IMR-90 (cell line): ENCODE measurements around the gene SQSTM1. TPM values are rescaled to one million over a fixed set of nuclear protein-coding genes. Genes with fewer than 3 reads are reported as not detected.

ENCODE experiments used
- ATAC-seq: fragments of 200-7000 bp; cut with Tn5 transposase; 2 replicates; pipeline ENCODE4 v1.9.1; 2020; ENCODE audit warnings: low read depth, mild to moderate bottlenecking, moderate library complexity
- BruUV-seq: library from RNA; stranded (reverse); fragments of 400-500 nt; replicated peaks from 2 replicates; lab custom pipeline; 2021; lab: Mats Ljungman, UMichigan
- CTCF ChIA-PET: fragments of 300-600 bp; formaldehyde crosslinking; extraction: SDS; loops from one replicate; lab custom pipeline; 2021; ENCODE audit warnings: antibody characterized with exemption; lab: Yijun Ruan, JAX
- POLR2A ChIA-PET: fragments of 300-600 bp; sonication (Branson Sonifier 250); formaldehyde crosslinking; loops from one replicate; lab custom pipeline; 2022; ENCODE audit warnings: antibody characterized with exemption; ENCODE audit not compliant: unreplicated experiment; lab: Charles Lee
- DNase-seq: peaks from one replicate; pipeline ENCODE4 v3.0.0; 2013
- H2AFZ ChIP-seq: replicated peaks from 2 replicates; pipeline ENCODE3; 2013; ENCODE audit warnings: low read length, mild to moderate bottlenecking; ENCODE audit not compliant: poor library complexity
- H2AK5ac ChIP-seq: 2 replicates; pipeline ENCODE4 v1.6.1; 2013; ENCODE audit warnings: low read depth, low read length, inconsistent platforms
- H2AK9ac ChIP-seq: replicated peaks from 2 replicates; pipeline ENCODE3; 2013; ENCODE audit warnings: mild to moderate bottlenecking, low read depth, low read length, moderate library complexity; ENCODE audit not compliant: poor library complexity
- H2BK120ac ChIP-seq: 2 replicates; pipeline ENCODE4 v1.6.1; 2013; ENCODE audit warnings: low read depth, low read length, inconsistent platforms
- H2BK15ac ChIP-seq: 3 replicates; pipeline ENCODE4 v1.6.1; 2013; ENCODE audit warnings: low read depth, low read length, inconsistent platforms
- H2BK20ac ChIP-seq: 2 replicates; pipeline ENCODE4 v1.6.1; 2013; ENCODE audit warnings: low read depth, mild to moderate bottlenecking, inconsistent platforms, low read length, moderate library complexity
- H2BK5ac ChIP-seq: 2 replicates; pipeline ENCODE4 v1.6.1; 2013; ENCODE audit warnings: mild to moderate bottlenecking, low read depth, low read length, inconsistent platforms; ENCODE audit not compliant: poor library complexity, severe bottlenecking
- H3K14ac ChIP-seq: replicated peaks from 2 replicates; pipeline ENCODE4 v1.6.1; 2013; ENCODE audit warnings: low read depth, low read length, inconsistent platforms
- H3K18ac ChIP-seq: 2 replicates; pipeline ENCODE4 v1.6.1; 2013; ENCODE audit warnings: low read depth, low read length, control low read depth
- H3K23ac ChIP-seq: 2 replicates; pipeline ENCODE4 v1.6.1; 2013; ENCODE audit warnings: low read depth, low read length, inconsistent platforms
- H3K27ac ChIP-seq: 2 replicates; pipeline ENCODE4 v1.5.1; 2013; ENCODE audit warnings: mild to moderate bottlenecking, control low read depth, low read length; ENCODE audit not compliant: insufficient read depth
- H3K27me3 ChIP-seq: 2 replicates; pipeline ENCODE4 v1.6.1; 2013; ENCODE audit warnings: low read length; ENCODE audit not compliant: control insufficient read depth, insufficient read depth
- H3K36me3 ChIP-seq: 2 replicates; pipeline ENCODE4 v1.6.1; 2013; ENCODE audit warnings: low read length, mixed read lengths; ENCODE audit not compliant: control insufficient read depth, insufficient read depth
- H3K4ac ChIP-seq: 2 replicates; pipeline ENCODE4 v1.6.1; 2013; ENCODE audit warnings: low read depth, low read length, inconsistent platforms
- H3K4me1 ChIP-seq: 2 replicates; pipeline ENCODE4 v1.6.1; 2013; ENCODE audit warnings: low read length, mixed read lengths; ENCODE audit not compliant: control insufficient read depth, insufficient read depth
- H3K4me2 ChIP-seq: 2 replicates; pipeline ENCODE4 v1.6.1; 2013; ENCODE audit warnings: low read depth, mild to moderate bottlenecking, control low read depth, low read length, moderate library complexity
- H3K4me3 ChIP-seq: 2 replicates; pipeline ENCODE4 v1.5.1; 2013; ENCODE audit warnings: low read depth, mild to moderate bottlenecking, control low read depth, low read length, moderate library complexity; ENCODE audit not compliant: insufficient read depth
- H3K56ac ChIP-seq: 2 replicates; pipeline ENCODE4 v1.6.1; 2013; ENCODE audit warnings: low read length, inconsistent platforms; ENCODE audit not compliant: insufficient read depth; ENCODE audit errors: extremely low read depth
- H3K79me1 ChIP-seq, 2 experiments: 2 replicates each; pipeline ENCODE4 v1.6.1; 2013; ENCODE audit warnings: low read length in 2 of 2, inconsistent platforms in 1 of 2, low read depth in 1 of 2
- H3K9ac ChIP-seq: 2 replicates; pipeline ENCODE4 v1.6.1; 2013; ENCODE audit warnings: low read depth, low read length, control low read depth
- H3K9me1 ChIP-seq: 2 replicates; pipeline ENCODE4 v1.6.1; 2013; ENCODE audit warnings: low read length, inconsistent platforms; ENCODE audit not compliant: insufficient read depth
- H3K9me3 ChIP-seq: 2 replicates; pipeline ENCODE4 v1.6.1; 2013; ENCODE audit warnings: low read length; ENCODE audit not compliant: control insufficient read depth, insufficient read depth
- H4K20me1 ChIP-seq: 2 replicates; pipeline ENCODE4 v1.6.1; 2013; ENCODE audit warnings: low read length, inconsistent platforms; ENCODE audit not compliant: insufficient read depth
- H4K5ac ChIP-seq: 2 replicates; pipeline ENCODE4 v1.6.1; 2013; ENCODE audit warnings: mild to moderate bottlenecking, low read depth, low read length, control low read depth
- H4K8ac ChIP-seq, 2 experiments: 2 replicates each; pipeline ENCODE4 v1.6.1; 2013; ENCODE audit warnings: low read depth in 2 of 2, low read length in 2 of 2, control low read depth in 1 of 2, inconsistent platforms in 1 of 2
- H4K91ac ChIP-seq: 2 replicates; pipeline ENCODE4 v1.6.1; 2013; ENCODE audit warnings: low read depth, low read length, inconsistent platforms; ENCODE audit not compliant: insufficient read depth
- BHLHE40 ChIP-seq: fragments of 150-350 bp; IDR thresholded peaks from 2 replicates; pipeline ENCODE4 v1.6.1; 2016; ENCODE audit warnings: mild to moderate bottlenecking, low read depth, low read length
- CEBPB ChIP-seq: IDR thresholded peaks from 2 replicates; pipeline ENCODE4 v1.6.1; 2012; ENCODE audit warnings: low read depth, low read length, improper control_type of control experiment
- CHD1 ChIP-seq: IDR thresholded peaks from 2 replicates; pipeline ENCODE4 v1.6.1; 2012; ENCODE audit warnings: low read depth, low read length, improper control_type of control experiment
- ELK1 ChIP-seq: fragments of 150-350 bp; IDR thresholded peaks from 2 replicates; pipeline ENCODE4 v1.6.1; 2016; ENCODE audit warnings: low read depth, mild to moderate bottlenecking, low read length, moderate library complexity, borderline replicate concordance
- FOS ChIP-seq: fragments of 150-350 bp; IDR thresholded peaks from 2 replicates; pipeline ENCODE4 v1.6.1; 2016; ENCODE audit warnings: low read depth, low read length
- MAFK ChIP-seq: IDR thresholded peaks from 2 replicates; pipeline ENCODE4 v1.6.1; 2012; ENCODE audit warnings: low read depth, low read length, improper control_type of control experiment
- MAZ ChIP-seq: IDR thresholded peaks from 2 replicates; pipeline ENCODE4 v1.6.1; 2012; ENCODE audit warnings: low read depth, mild to moderate bottlenecking, low read length, improper control_type of control experiment, moderate library complexity, borderline replicate concordance
- NFE2L2 ChIP-seq: fragments of 150-350 bp; IDR thresholded peaks from 2 replicates; pipeline ENCODE4 v1.6.1; 2016; ENCODE audit warnings: low read depth, mild to moderate bottlenecking, low read length
- RAD21 ChIP-seq: IDR thresholded peaks from 2 replicates; pipeline ENCODE4 v1.6.1; 2012; ENCODE audit warnings: low read length, improper control_type of control experiment
- RCOR1 ChIP-seq: IDR thresholded peaks from 2 replicates; pipeline ENCODE4 v1.6.1; 2012; ENCODE audit warnings: mild to moderate bottlenecking, low read length, improper control_type of control experiment; ENCODE audit not compliant: insufficient replicate concordance
- RFX5 ChIP-seq: IDR thresholded peaks from 2 replicates; pipeline ENCODE4 v1.8.0; 2012; ENCODE audit warnings: low read depth, mild to moderate bottlenecking, low read length, moderate library complexity
- SMC3 ChIP-seq: fragments of 150-350 bp; IDR thresholded peaks from 2 replicates; pipeline ENCODE4 v1.6.1; 2016; ENCODE audit warnings: low read depth, mild to moderate bottlenecking, antibody characterized with exemption, low read length, moderate library complexity
- WGBS, 2 experiments: methylation state at CpG; one replicate each; pipeline versions ENCODE4 v1.1.5 to v1.1.7; 2013; ENCODE audit warnings: missing lambda C conversion rate in 2 of 2; ENCODE audit not compliant: insufficient read length in 1 of 2; ENCODE audit errors: extremely low coverage in 2 of 2; 5-methylcytosine and 5-hydroxymethylcytosine counted together
- dilution Hi-C: fragments of 300-500 bp; cut with HindIII; formaldehyde crosslinking; loops from one replicate; pipeline ENCODE4 v1.14.3; 2018; ENCODE audit warnings: low sequenced_read_pairs; ENCODE audit not compliant: unreplicated experiment
- in situ Hi-C: fragments of 300-500 bp; cut with MboI; formaldehyde crosslinking; loops from 3 replicates; pipeline ENCODE4 v1.14.3; 2019; ENCODE audit warnings: low sequenced_read_pairs, inconsistent platforms, mixed read lengths
- intact Hi-C: fragments of 100-400 bp; cut with micrococcal nuclease; formaldehyde crosslinking; loops from 2 replicates; pipeline ENCODE4 v1.10.0; 2022
- polyA plus RNA-seq, 3 experiments: library from polyadenylated mRNA; depleted of rRNA; stranded (reverse); fragments of >200 nt; gene quantifications; 2 replicates each; pipeline ENCODE4 v1.2.3, GENCODE V29; 2012; ENCODE audit warnings: low replicate concordance in 1 of 3
- total RNA-seq: library from RNA; depleted of rRNA; stranded (reverse); fragments of >200 nt; gene quantifications from 2 replicates; pipeline ENCODE4 v1.2.3, GENCODE V29; 2012

SQSTM1 gene
- total and polyA plus RNA-seq, 2 of the 4 experiments (the other 2 are of a cell fraction): 152 to 184 TPM

- Histone ChIP-seq H2BK120ac (no peak overlapping the region), H2BK15ac (no peak overlapping the region), H3K4me1 (no peaks in the 10 kb centered on the region), H4K20me1 (0 out of 2 replicates have a peak, but pooled peaks cover 8% of the 10 kb centered on the region), H2AK9ac (no peak overlapping the region), H3K14ac (no peak overlapping the region), H3K27ac (no peak overlapping the region), H3K18ac (no peak overlapping the region), H3K79me1 (peaks cover 16 to 53% of the 10 kb centered on the region in 2 experiments), H3K56ac (no peak overlapping the region), H4K5ac (no peak overlapping the region), H3K23ac (no peak overlapping the region), H2AK5ac (no peak overlapping the region), H3K4me3 (no peak overlapping the region), H3K9ac (no peak overlapping the region), H3K27me3 (no peaks in the 10 kb centered on the region), H3K9me1 (no peaks in the 10 kb centered on the region; the same call in 1 of the 2 replicates), H3K4me2 (no peak overlapping the region), H4K8ac (no peak overlapping the region), H2BK20ac (no peak overlapping the region), H3K36me3 (peaks cover 73% of the 10 kb centered on the region), H4K91ac (no peak overlapping the region), H2AFZ (no peak overlapping the region), H3K4ac (no peak overlapping the region), H3K9me3 (no peaks in the 10 kb centered on the region), H2BK5ac (no peak overlapping the region)
- ATAC-seq: no peak
- TF ChIP-seq RAD21 (no peak), CEBPB (no peak), CHD1 (no peak), FOS (no peak), RCOR1 (no peak), BHLHE40 (no peak), SMC3 (no peak), RFX5 (no peak), MAZ (no peak), NFE2L2 (no peak), MAFK (no peak), ELK1 (no peak)
- ChIA-PET CTCF (interaction anchor here (0.7 kb wide), 1 partner anchor 10 kb away, joined by 3 read pairs; no protein-coding TSS in a partner anchor), POLR2A (no interaction called here)
- no CpG with 5 or more reads among the region's 6 CpGs for WGBS, 2 experiments
- no TSS peak for BruUV-seq
- in situ Hi-C loops (no loop called here), dilution Hi-C loops (no loop called here), intact Hi-C loops (no loop called here)
- DNase-seq: no peak
Observed at GRCh38 chr5:179772351-179772750, 48.4 kb upstream of the SQSTM1 start.
